HepG2 (cell line): ENCODE data around the gene RSRC2. TPM values are rescaled to one million over a fixed set of nuclear protein-coding genes. Genes with fewer than 3 reads are reported as not detected.
A peak's percentile ranks its signal among the peaks of the same experiment; 100 is the strongest.

Experiments
- ARNT2 ChIP-seq: sonication (generic); formaldehyde crosslinking; IDR thresholded peaks from 2 replicates; pipeline ENCODE4 v1.8.0; 2022; ENCODE audit warnings: mild to moderate bottlenecking, low read depth, missing genetic modification reagents, moderate library complexity
- CENPX ChIP-seq: sonication (generic); formaldehyde crosslinking; IDR thresholded peaks from 2 replicates; pipeline ENCODE4 v1.9.0; 2021; ENCODE audit warnings: mild to moderate bottlenecking, missing genetic modification reagents, moderate library complexity
- DBP ChIP-seq: sonication (generic); formaldehyde crosslinking; IDR thresholded peaks from 2 replicates; pipeline ENCODE4 v1.4.0; 2020; ENCODE audit warnings: missing genetic modification reagents; ENCODE audit errors: not compliant biosample characterization
- GTF3A ChIP-seq: sonication (generic); formaldehyde crosslinking; conservative IDR thresholded peaks from 2 replicates; pipeline ENCODE4 v1.4.0; 2020; ENCODE audit warnings: mild to moderate bottlenecking, missing genetic modification reagents
- KLF9 ChIP-seq: IDR thresholded peaks from 2 replicates; pipeline ENCODE4 v1.6.1; 2016; ENCODE audit warnings: low read depth
- MTERF4 ChIP-seq: sonication (generic); formaldehyde crosslinking; IDR thresholded peaks from 2 replicates; pipeline ENCODE4 v1.8.0; 2023; ENCODE audit warnings: mild to moderate bottlenecking, missing genetic modification reagents
- TFE3 ChIP-seq: IDR thresholded peaks from 2 replicates; pipeline ENCODE4 v1.6.1; 2016
- YY1 ChIP-seq: IDR thresholded peaks from 2 replicates; pipeline ENCODE4 v1.6.1; 2011; ENCODE audit warnings: low read length, low read depth, moderate library complexity, mild to moderate bottlenecking; ENCODE audit not compliant: insufficient read depth, insufficient replicate concordance
- ZBTB25 ChIP-seq: IDR thresholded peaks from 2 replicates; pipeline ENCODE4 v1.6.1; 2018; ENCODE audit warnings: missing genetic modification reagents
- ZNF260 ChIP-seq: sonication (generic); formaldehyde crosslinking; IDR thresholded peaks from 2 replicates; pipeline ENCODE4 v1.4.0; 2020; ENCODE audit warnings: missing genetic modification reagents, low read depth, mild to moderate bottlenecking, borderline replicate concordance
- ZNF317 ChIP-seq: sonication (generic); formaldehyde crosslinking; IDR thresholded peaks from 2 replicates; pipeline ENCODE4 v1.5.0; 2020; ENCODE audit warnings: mild to moderate bottlenecking, missing genetic modification reagents
- ZNF572 ChIP-seq: sonication (generic); formaldehyde crosslinking; IDR thresholded peaks from 2 replicates; pipeline ENCODE4 v1.5.1; 2020; ENCODE audit warnings: mild to moderate bottlenecking, missing genetic modification reagents
- ZNF646 ChIP-seq: sonication (generic); formaldehyde crosslinking; IDR thresholded peaks from 2 replicates; pipeline ENCODE4 v1.9.0; 2021; ENCODE audit warnings: mild to moderate bottlenecking, missing genetic modification reagents
- polyA plus RNA-seq, 8 experiments: library from polyadenylated mRNA; depleted of rRNA in 3 of 8; stranded (reverse) in 7 of 8; unstranded in 1 of 8; fragments of >200 nt; fragmentation: Illumina TruSeq in 4 of 8; extraction: Trizol in 4 of 8; gene quantifications; 2 replicates each; pipeline versions ENCODE4 v1.2.1 to v1.2.3, GENCODE V29; 2011 to 2016; ENCODE audit warnings: low read depth in 4 of 8, missing spikeins in 1 of 8, mixed read lengths in 1 of 8; ENCODE audit not compliant: insufficient read depth in 1 of 8
- total RNA-seq, 5 experiments: library from RNA; depleted of rRNA; stranded (reverse); fragments of >200 nt; fragmentation: Illumina TruSeq; extraction: Trizol; gene quantifications; 2 replicates each; pipeline ENCODE4 v1.2.3, GENCODE V29; 2016; ENCODE audit warnings: low read depth in 1 of 5
- TF ChIP-seq, protein P1 (sequence below): sonication (generic); formaldehyde crosslinking; IDR thresholded peaks from 2 replicates; pipeline ENCODE4 v1.8.1; 2023; ENCODE audit warnings: mild to moderate bottlenecking, missing genetic modification reagents
- TF ChIP-seq, protein P2 (sequence below): sonication (generic); formaldehyde crosslinking; conservative IDR thresholded peaks from 2 replicates; pipeline ENCODE4 v1.5.0; 2020; ENCODE audit warnings: missing genetic modification reagents

RSRC2 gene
- total and polyA plus RNA-seq, 2 of the 13 experiments (the other 11 are each of a cell fraction or from before 2014, with no cell fraction given) = 31.4 to 77.8 TPM

GRCh38 chr12:122489038-122489437 lies 37.7 kb downstream of the RSRC2 start (continued):
- peak; percentile 83 for TF ChIP-seq TFE3 (CRISPR knock-in tag)
- TF ChIP-seq ARNT2 (CRISPR knock-in tag) = no peak
- TF ChIP-seq ZBTB25 = peak; percentile 62; the same call in 1 of the 2 replicates
- no peak for TF ChIP-seq MTERF4 (CRISPR knock-in tag)
- no peak for TF ChIP-seq ZNF646 (CRISPR knock-in tag)
- TF ChIP-seq YY1 = no peak
- TF ChIP-seq ZNF260 (CRISPR knock-in tag) = no peak
- TF ChIP-seq KLF9 (CRISPR knock-in tag) = no peak
- TF ChIP-seq ZNF572 = no peak
- TF ChIP-seq, protein P1, sequence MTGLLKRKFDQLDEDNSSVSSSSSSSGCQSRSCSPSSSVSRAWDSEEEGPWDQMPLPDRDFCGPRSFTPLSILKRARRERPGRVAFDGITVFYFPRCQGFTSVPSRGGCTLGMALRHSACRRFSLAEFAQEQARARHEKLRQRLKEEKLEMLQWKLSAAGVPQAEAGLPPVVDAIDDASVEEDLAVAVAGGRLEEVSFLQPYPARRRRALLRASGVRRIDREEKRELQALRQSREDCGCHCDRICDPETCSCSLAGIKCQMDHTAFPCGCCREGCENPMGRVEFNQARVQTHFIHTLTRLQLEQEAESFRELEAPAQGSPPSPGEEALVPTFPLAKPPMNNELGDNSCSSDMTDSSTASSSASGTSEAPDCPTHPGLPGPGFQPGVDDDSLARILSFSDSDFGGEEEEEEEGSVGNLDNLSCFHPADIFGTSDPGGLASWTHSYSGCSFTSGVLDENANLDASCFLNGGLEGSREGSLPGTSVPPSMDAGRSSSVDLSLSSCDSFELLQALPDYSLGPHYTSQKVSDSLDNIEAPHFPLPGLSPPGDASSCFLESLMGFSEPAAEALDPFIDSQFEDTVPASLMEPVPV (CRISPR knock-in tag) = 0 out of 2 replicates have a peak, but pooled peaks have one; percentile 42
- TF ChIP-seq, protein P2, sequence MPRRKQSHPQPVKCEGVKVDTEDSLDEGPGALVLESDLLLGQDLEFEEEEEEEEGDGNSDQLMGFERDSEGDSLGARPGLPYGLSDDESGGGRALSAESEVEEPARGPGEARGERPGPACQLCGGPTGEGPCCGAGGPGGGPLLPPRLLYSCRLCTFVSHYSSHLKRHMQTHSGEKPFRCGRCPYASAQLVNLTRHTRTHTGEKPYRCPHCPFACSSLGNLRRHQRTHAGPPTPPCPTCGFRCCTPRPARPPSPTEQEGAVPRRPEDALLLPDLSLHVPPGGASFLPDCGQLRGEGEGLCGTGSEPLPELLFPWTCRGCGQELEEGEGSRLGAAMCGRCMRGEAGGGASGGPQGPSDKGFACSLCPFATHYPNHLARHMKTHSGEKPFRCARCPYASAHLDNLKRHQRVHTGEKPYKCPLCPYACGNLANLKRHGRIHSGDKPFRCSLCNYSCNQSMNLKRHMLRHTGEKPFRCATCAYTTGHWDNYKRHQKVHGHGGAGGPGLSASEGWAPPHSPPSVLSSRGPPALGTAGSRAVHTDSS (CRISPR knock-in tag) = no peak
- TF ChIP-seq CENPX = no peak
- TF ChIP-seq GTF3A (CRISPR knock-in tag) = no peak
- TF ChIP-seq ZNF317 (CRISPR knock-in tag) = 0 out of 2 replicates have a peak, but pooled peaks have one; percentile 28
- no peak for TF ChIP-seq DBP (CRISPR knock-in tag)
